Stimulated activated CD4-positive, alpha-beta T cell treated with anti-CD3 and anti-CD28 coated beads, TNF-alpha, amount 100 ng/mL, for 4 hours (primary cell): ENCODE results near the gene SDC1.
"Not testable (repeated sequence)": the region's sequence is repeated elsewhere in the genome, so short reads cannot be mapped to it uniquely, and the experiment has no call there.

Source experiments
- DNase-seq, 3 experiments: peaks; one replicate each; pipeline ENCODE4 v3.0.0-alpha.2; 2020; ENCODE audit warnings: low read depth in 3 of 3

SDC1 gene

GRCh38 chr2:20224716-20225293 lies at the start of gene SDC1:
TSS of gene SDC1 (minus strand) at chr2:20225130. CDS start at chr2:20224867, 263 bp downstream.
- no peak for DNase-seq

- DNase-seq: no peak
Observed at GRCh38 chr2:20273042-20273441, 48.1 kb upstream of the SDC1 start.

GRCh38 chr2:20268317-20268716 lies 43.4 kb upstream of the SDC1 start:
- DNase-seq: not testable (repeated sequence)

GRCh38 chr2:20267529-20267928 lies 42.6 kb upstream of the SDC1 start:
- no peak for DNase-seq

- no peak for DNase-seq
Observed at GRCh38 chr2:20264629-20265028, 39.7 kb upstream of the SDC1 start.

- no peak for DNase-seq
Observed at GRCh38 chr2:20257411-20257810, 32.5 kb upstream of the SDC1 start.

GRCh38 chr2:20254731-20255130 lies 29.8 kb upstream of the SDC1 start:
- DNase-seq: no peak

GRCh38 chr2:20250436-20250835 lies 25.5 kb upstream of the SDC1 start:
- DNase-seq: no peak

GRCh38 chr2:20249170-20249569 lies 24.2 kb upstream of the SDC1 start:
- DNase-seq: no peak

- no peak for DNase-seq
Observed at GRCh38 chr2:20247084-20247483, 22.2 kb upstream of the SDC1 start.

GRCh38 chr2:20243637-20244036 lies 18.7 kb upstream of the SDC1 start:
- not testable (repeated sequence) for DNase-seq

GRCh38 chr2:20242727-20243377 lies 17.9 kb upstream of the SDC1 start:
- no peak for DNase-seq

GRCh38 chr2:20241973-20242726 lies 17.2 kb upstream of the SDC1 start:
- DNase-seq: no peak

GRCh38 chr2:20240291-20240690 lies 15.4 kb upstream of the SDC1 start:
- DNase-seq: not testable (repeated sequence)

GRCh38 chr2:20236496-20236895 lies 11.6 kb upstream of the SDC1 start:
- no peak for DNase-seq

GRCh38 chr2:20235655-20236305 lies 10.8 kb upstream of the SDC1 start:
- no peak for DNase-seq

- DNase-seq: not testable (repeated sequence)
Observed at GRCh38 chr2:20234597-20234996, 9.7 kb upstream of the SDC1 start.

- no peak for DNase-seq
Observed at GRCh38 chr2:20232837-20233207, 7.9 kb upstream of the SDC1 start.

GRCh38 chr2:20231598-20232026 lies 6.7 kb upstream of the SDC1 start:
- DNase-seq: no peak

- no peak for DNase-seq
Observed at GRCh38 chr2:20231159-20231558, 6.2 kb upstream of the SDC1 start.

- no peak for DNase-seq
Observed at GRCh38 chr2:20230114-20230425, 5.1 kb upstream of the SDC1 start.

- DNase-seq: no peak
Observed at GRCh38 chr2:20229322-20230113, 4.6 kb upstream of the SDC1 start.
